Activated CD8-positive, alpha-beta T cell treated with anti-CD3 and anti-CD28 coated beads for 36 hours (primary cell): Measurements from ENCODE around the gene REG4. TPM values are rescaled to one million over a fixed set of nuclear protein-coding genes. Genes with fewer than 3 reads are reported as not detected.

Source experiments
- ATAC-seq: fragments of 200-7000 bp; cut with Tn5 transposase; one replicate; pipeline ENCODE4 v1.10.0; 2021; ENCODE audit warnings: mild to moderate bottlenecking, moderate library complexity
- CTCF ChIA-PET: fragments of 350-600 bp; sonication (Branson Sonifier 250); formaldehyde crosslinking; loops from one replicate; lab custom pipeline; 2021; ENCODE audit warnings: antibody characterized with exemption; lab: Charles Lee
- POLR2A ChIA-PET: fragments of 350-600 bp; sonication (Branson Sonifier 250); formaldehyde crosslinking; loops from one replicate; lab custom pipeline; 2021; ENCODE audit warnings: antibody characterized with exemption; lab: Charles Lee
- DNase-seq: peaks from one replicate; pipeline ENCODE4 v3.0.0-alpha.2; 2020
- H3K27ac Mint-ChIP-seq: one replicate; pipeline ENCODE4 v1.8.0; 2021; ENCODE audit warnings: mild to moderate bottlenecking, mixed read lengths
- H3K27me3 Mint-ChIP-seq: one replicate; pipeline ENCODE4 v1.8.0; 2021; ENCODE audit warnings: mixed read lengths
- H3K36me3 Mint-ChIP-seq: one replicate; pipeline ENCODE4 v1.8.0; 2021; ENCODE audit warnings: low read depth, mixed read lengths
- H3K4me1 Mint-ChIP-seq: one replicate; pipeline ENCODE4 v1.8.0; 2021; ENCODE audit warnings: low read depth, mixed read lengths
- H3K4me3 Mint-ChIP-seq: one replicate; pipeline ENCODE4 v1.8.0; 2021; ENCODE audit warnings: mild to moderate bottlenecking, moderate library complexity, mixed read lengths
- H3K9me3 Mint-ChIP-seq: one replicate; pipeline ENCODE4 v1.8.0; 2021; ENCODE audit warnings: mixed read lengths
- intact Hi-C: fragments of 100-400 bp; cut with micrococcal nuclease; formaldehyde crosslinking; loops from one replicate; pipeline ENCODE4 v1.10.0; 2022
- total RNA-seq, 2 experiments: library from RNA; stranded (reverse); gene quantifications; one replicate each; pipeline ENCODE4 v1.2.3, GENCODE V29; 2021
- TF ChIP-seq, protein P1 (sequence below): fragments of 200-600 bp; IDR thresholded peaks from one replicate; pipeline ENCODE4 v1.8.0; 2022; ENCODE audit warnings: antibody characterized with exemption, mild to moderate bottlenecking

Gene REG4
- total RNA-seq, 2 experiments from 2014 or later = 9.7 to 9.9 TPM

DNA sequence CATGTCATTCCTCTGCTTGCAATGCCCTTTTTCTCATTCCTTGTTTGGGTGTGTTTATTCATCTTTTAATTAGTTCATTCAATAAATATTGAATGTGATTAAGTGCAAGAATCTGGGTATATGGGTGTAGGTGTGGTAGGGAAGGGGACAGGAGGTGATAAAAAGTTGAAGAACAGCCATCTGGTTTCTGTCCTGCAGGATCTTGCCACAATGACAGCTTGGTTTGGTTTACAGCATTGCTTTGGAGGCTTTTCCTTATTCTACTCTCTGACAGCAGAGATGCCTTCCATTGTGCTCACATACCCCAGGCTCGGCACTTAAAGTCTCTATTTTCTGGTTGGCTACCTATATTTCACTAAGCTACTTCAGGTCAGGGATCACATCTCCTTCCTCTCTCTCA lies 3.0 kb upstream of the REG4 start:
- no peaks in the 10 kb centered on the region for H3K4me1 Mint-ChIP-seq
- H3K27me3 Mint-ChIP-seq = peaks cover 4% of the 10 kb centered on the region
- no peak overlapping the region for H3K4me3 Mint-ChIP-seq
- ChIA-PET POLR2A (interaction anchor here (1.1 kb wide), 1 partner anchor 15 kb away, joined by 3 read pairs; no protein-coding TSS in a partner anchor), CTCF (interaction anchor here (2.1 kb wide), 1 partner anchor 10 kb away, joined by 13 read pairs; no protein-coding TSS in a partner anchor)
- no peak for ATAC-seq
- TF ChIP-seq, protein P1, sequence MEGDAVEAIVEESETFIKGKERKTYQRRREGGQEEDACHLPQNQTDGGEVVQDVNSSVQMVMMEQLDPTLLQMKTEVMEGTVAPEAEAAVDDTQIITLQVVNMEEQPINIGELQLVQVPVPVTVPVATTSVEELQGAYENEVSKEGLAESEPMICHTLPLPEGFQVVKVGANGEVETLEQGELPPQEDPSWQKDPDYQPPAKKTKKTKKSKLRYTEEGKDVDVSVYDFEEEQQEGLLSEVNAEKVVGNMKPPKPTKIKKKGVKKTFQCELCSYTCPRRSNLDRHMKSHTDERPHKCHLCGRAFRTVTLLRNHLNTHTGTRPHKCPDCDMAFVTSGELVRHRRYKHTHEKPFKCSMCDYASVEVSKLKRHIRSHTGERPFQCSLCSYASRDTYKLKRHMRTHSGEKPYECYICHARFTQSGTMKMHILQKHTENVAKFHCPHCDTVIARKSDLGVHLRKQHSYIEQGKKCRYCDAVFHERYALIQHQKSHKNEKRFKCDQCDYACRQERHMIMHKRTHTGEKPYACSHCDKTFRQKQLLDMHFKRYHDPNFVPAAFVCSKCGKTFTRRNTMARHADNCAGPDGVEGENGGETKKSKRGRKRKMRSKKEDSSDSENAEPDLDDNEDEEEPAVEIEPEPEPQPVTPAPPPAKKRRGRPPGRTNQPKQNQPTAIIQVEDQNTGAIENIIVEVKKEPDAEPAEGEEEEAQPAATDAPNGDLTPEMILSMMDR = no peak
- DNase-seq = no peak
- H3K9me3 Mint-ChIP-seq = no peaks in the 10 kb centered on the region
- H3K27ac Mint-ChIP-seq = no peak overlapping the region
- H3K36me3 Mint-ChIP-seq = no peaks in the 10 kb centered on the region
- intact Hi-C loops = no loop called here

DNA sequence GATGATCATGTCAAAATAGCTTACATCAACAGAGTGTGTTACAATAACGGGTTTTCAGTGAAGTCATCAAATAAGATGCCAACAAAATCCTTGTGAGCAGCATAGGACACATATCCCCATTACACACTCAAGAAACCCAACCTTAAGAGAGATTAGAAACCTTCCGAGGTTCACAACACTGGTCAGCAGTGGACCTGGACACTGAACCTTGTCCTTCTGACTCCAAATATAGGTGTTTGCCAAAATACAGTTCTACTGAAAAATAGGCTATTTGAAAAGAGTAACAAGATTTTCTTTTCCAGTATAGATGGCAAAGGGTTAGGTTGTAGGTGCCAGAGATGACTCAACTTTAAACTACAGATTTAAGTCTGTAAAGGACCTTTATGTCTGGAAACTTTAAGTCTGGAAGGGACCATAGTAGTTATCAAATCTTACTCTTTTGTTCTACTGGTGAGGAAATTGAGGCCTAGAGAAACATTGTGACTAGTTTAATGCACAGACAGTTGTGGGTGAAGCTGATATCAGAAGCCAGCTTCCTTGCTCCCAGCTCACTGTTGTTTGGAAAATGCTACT lies 811 bp upstream of the REG4 start:
- CTCF ChIA-PET = interaction anchor here (1.0 kb wide), 1 partner anchor 27 kb away, joined by 3 read pairs; no protein-coding TSS in a partner anchor
- Mint-ChIP-seq H3K9me3 (no peaks in the 10 kb centered on the region), H3K27ac (no peak overlapping the region), H3K4me1 (no peaks in the 10 kb centered on the region), H3K36me3 (no peaks in the 10 kb centered on the region), H3K27me3 (peaks cover 9% of the 10 kb centered on the region), H3K4me3 (no peak overlapping the region)
- POLR2A ChIA-PET = no interaction called here
- TF ChIP-seq, protein P1 = no peak
- intact Hi-C loops = no loop called here
- DNase-seq = no peak
- no peak for ATAC-seq

DNA sequence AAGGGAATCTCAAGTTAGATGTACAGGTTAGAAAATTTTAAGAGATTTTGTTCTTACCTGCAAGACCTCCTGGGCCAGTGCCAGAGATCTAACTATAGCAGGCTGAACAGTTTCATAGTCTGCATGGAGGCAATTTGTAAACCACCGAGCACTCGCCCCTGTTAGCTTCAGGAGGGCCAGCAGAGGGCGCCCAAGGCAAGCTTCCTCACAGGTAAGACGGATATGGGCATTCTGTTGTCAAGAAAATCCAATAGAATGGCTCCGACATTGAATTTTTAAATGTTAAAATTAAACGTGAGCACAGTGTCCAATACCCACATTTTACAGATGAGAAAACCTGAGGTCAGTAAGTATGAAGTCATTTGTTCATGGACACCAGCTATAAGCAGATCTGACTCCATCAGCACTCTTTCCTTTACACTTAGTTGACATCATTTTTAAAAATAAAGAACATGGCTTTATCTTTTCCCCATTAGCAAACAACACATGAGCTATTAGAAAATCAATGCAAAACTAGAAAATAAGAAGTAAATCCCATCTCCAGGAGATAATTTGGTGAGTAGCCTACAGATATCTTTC lies 2.2 kb downstream of the REG4 start:
- Mint-ChIP-seq H3K27ac (no peak overlapping the region), H3K4me3 (no peak overlapping the region), H3K27me3 (peaks cover 5% of the 10 kb centered on the region), H3K4me1 (no peaks in the 10 kb centered on the region), H3K36me3 (no peaks in the 10 kb centered on the region), H3K9me3 (no peaks in the 10 kb centered on the region)
- CTCF ChIA-PET = interaction anchor here (0.8 to 3.4 kb wide), 34 partner anchors 9 to 1913 kb away, joined by 3 to 20 read pairs (median 5); no protein-coding TSS in a partner anchor
- POLR2A ChIA-PET = no interaction called here
- peak; percentile 85 for DNase-seq
- ATAC-seq = peak; percentile 97
- TF ChIP-seq, protein P1 = peak; percentile 91
- intact Hi-C loops = no loop called here

DNA sequence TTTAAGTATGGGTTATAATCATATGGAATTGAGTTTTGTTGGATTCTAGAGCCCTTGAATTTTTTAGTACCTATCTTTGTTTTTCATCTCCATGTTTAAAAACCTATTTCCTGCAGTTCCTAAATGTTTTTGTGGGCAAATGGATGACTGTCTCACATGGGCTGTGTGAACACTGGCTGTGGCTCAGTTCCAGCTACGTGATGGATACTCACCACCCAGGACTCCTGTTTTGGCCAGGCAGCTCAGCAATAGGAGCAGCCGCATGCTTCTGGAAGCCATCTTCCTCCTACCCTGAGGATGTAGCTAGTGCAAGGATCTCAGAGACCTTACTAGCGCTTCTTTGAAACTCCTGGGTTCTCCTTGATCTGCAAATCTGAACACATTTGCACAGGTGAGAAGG lies 2.8 kb downstream of the REG4 start:
- H3K27ac Mint-ChIP-seq = no peak overlapping the region
- H3K27me3 Mint-ChIP-seq = peaks cover 5% of the 10 kb centered on the region
- no peak for DNase-seq
- intact Hi-C loops = no loop called here
- H3K4me1 Mint-ChIP-seq = no peaks in the 10 kb centered on the region
- ChIA-PET CTCF (interaction anchor here (1.0 to 3.4 kb wide), 30 partner anchors 9 to 1912 kb away, joined by 3 to 20 read pairs (median 7); no protein-coding TSS in a partner anchor), POLR2A (no interaction called here)
- H3K36me3 Mint-ChIP-seq = no peaks in the 10 kb centered on the region
- H3K9me3 Mint-ChIP-seq = no peaks in the 10 kb centered on the region
- no peak for ATAC-seq
- TF ChIP-seq, protein P1 = no peak
- no peak overlapping the region for H3K4me3 Mint-ChIP-seq

DNA sequence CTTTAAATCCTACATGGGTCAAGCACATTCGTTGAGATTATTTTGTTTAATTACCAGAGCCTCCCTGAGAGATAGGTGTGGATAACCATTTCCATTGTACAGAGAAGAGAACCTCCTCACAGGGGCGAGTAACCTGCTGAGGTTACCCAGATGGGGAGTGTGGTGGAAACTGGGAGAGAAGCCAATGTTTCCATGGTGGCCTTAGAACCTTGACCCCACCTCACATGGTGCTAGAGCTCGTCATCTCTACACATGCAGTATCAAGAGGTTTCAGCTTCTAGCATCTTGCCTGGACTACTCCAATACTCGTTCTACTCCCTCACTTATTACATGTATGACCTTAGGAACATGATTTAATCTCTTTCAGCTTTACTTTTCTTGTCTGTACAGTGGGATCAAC lies 4.8 kb downstream of the REG4 start:
- DNase-seq = no peak
- ChIA-PET CTCF (interaction anchor here (0.9 to 1.3 kb wide), 2 partner anchors 62 to 131 kb away, joined by 3 to 6 read pairs; no protein-coding TSS in a partner anchor), POLR2A (no interaction called here)
- no peaks in the 10 kb centered on the region for H3K36me3 Mint-ChIP-seq
- H3K27ac Mint-ChIP-seq = no peak overlapping the region
- H3K27me3 Mint-ChIP-seq = peaks cover 5% of the 10 kb centered on the region
- TF ChIP-seq, protein P1 = no peak
- no peaks in the 10 kb centered on the region for H3K9me3 Mint-ChIP-seq
- no peak overlapping the region for H3K4me3 Mint-ChIP-seq
- no peak for ATAC-seq
- no peaks in the 10 kb centered on the region for H3K4me1 Mint-ChIP-seq
- intact Hi-C loops = no loop called here
